NCI-H2107 (cell line): ENCODE results near the gene S1PR2.

Source experiments
- DNase-seq: peaks from one replicate; lab custom pipeline; 2025; lab: John Stamatoyannopoulos, UW

Gene S1PR2, protein sequence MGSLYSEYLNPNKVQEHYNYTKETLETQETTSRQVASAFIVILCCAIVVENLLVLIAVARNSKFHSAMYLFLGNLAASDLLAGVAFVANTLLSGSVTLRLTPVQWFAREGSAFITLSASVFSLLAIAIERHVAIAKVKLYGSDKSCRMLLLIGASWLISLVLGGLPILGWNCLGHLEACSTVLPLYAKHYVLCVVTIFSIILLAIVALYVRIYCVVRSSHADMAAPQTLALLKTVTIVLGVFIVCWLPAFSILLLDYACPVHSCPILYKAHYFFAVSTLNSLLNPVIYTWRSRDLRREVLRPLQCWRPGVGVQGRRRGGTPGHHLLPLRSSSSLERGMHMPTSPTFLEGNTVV

DNA sequence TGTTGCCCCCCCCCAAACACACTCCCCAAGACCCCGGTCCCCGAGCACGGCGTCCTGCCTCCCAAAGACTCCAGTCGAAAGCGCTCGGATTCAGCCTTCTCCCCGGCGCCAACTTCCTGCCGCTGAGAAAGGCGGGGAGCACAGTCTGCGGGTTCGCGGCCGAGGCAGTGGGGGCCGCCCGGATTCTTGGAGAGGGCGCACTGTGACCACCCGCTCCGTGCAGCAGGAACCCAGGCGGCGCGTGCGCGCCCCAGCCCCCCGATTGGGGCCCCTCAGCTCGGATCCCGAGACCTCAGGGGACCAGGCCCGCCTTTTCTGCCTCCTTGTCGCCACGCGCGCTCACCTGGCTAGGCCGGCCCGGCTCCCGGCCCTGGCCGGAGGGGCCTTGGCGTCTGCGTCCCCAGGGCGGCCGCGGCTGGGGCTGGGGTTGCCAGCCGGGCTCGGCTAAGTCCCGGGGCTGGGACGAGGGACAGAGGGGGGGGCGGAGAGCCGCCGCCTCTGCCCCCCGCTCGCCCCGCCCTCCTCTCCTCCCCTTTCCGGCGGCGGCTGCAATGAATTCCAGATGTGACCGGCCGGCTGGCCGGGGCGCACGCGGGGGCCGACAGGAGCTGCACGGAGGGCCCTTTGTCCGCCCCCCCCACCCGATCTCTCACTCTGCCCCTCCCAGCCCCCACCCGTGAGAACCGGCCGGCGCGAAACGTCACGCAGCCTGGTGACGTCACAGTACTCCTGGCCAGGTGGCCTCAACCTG is at the start of gene S1PR2:
TSS of gene S1PR2 (minus strand) at position 471 of the 751 bp plus-strand sequence. CDS start 6,426 bp downstream, outside the sequence.
- no peak for DNase-seq

DNA sequence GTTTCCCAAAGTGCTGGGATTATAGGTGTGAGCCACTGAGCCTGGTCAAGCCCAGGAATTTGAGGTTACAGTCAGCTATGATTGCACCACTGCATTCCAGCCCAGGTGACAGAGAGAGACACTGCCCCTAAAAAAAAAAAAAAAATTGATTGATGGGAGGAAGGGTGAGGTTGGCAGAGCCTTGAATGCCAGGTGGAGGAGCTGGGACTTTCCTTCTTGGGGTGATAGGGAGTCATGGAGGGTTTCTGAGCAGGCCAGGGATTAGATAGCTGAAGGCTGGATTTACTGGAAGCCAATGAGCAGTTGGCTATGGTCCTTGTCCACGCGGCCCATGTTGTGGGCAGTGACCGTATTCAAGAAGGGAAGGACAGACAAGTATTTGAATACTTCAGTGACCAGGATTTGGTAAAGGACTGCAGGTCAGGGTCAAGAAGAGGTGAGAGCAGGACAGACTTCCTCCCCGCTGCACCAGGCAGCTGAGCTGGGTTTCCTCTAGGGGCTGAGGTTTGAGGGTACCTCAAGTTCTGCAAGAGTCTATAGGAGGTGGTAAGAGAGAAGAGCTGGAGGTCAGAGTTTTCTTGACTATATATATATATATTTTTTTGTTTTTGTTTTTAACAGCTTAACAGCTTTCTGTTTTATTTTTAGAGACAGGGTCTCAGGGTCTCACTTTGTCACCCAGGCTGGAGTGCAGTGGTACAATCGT is 48.8 kb upstream of the S1PR2 start:
- no peak for DNase-seq

DNA sequence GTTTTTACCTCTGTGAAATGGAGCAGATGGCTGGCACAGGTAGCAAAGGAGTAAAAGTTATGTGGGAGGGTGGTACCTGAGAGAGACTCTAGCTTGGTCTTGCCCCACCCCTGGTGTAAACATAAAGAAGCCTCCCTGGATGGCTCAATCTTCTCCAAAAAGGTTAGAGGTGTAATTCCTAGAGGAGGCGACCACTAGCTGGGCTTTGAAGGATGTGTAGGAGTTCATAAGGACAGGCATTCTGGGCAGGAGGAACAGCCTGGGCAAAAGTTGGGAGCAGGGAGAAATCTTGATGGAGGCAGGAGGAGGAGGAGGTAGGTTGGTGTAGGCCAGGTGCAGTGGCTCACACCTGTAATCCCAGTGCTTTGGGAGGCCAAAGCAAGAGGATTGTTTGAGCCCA is 47.8 kb upstream of the S1PR2 start:
- no peak for DNase-seq

DNA sequence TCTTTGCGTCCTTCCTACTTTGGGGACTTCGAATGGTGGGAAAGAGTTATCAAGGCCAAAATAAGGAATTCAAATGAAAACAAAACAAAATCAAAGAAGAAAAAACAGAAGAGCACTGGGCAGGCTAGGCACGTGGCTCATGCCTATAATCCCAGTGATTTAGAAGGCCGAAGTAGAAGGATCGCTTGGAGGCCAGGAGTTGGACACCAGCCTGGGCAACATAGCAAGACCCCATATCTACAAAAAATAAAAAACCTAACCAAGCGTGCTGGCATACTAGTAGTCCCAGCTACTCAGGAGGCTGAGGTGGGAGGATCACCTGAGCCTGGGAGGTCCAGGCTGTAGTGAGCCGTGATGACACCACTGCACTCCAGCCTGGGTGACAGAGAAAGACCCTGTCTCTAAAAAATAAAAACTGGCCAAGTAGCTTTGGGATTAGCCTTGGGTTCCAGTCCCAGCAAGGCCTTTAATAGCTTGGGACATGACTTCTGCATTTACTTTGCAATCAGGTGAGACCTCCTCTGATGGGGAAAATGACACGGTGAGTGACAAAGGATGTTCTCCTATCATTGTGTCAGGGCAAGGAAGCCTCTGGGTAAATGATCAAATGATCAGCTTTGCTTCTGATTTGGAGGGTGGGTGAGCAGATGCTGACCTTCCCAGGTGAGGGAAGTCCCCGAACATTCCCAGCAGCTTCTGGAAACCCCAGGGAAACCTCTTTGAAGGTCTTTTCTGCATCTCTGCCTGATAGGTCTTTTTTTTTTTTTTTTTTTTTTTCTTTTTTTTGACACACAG is 46.9 kb upstream of the S1PR2 start:
- no peak for DNase-seq

DNA sequence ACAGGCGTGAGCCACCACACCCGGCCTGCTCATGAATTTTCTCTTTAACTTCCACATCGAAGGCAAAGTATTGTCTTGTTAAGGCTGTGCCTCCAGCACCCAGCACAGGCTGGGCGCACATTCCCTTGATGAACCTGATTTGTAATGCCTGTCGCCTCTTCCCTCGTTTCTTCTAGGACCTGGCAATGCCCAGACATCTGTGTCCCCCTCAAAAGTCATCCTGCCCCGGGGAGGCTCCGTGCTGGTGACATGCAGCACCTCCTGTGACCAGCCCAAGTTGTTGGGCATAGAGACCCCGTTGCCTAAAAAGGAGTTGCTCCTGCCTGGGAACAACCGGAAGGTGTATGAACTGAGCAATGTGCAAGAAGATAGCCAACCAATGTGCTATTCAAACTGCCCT is 43.5 kb upstream of the S1PR2 start:
- DNase-seq, result no peak

DNA sequence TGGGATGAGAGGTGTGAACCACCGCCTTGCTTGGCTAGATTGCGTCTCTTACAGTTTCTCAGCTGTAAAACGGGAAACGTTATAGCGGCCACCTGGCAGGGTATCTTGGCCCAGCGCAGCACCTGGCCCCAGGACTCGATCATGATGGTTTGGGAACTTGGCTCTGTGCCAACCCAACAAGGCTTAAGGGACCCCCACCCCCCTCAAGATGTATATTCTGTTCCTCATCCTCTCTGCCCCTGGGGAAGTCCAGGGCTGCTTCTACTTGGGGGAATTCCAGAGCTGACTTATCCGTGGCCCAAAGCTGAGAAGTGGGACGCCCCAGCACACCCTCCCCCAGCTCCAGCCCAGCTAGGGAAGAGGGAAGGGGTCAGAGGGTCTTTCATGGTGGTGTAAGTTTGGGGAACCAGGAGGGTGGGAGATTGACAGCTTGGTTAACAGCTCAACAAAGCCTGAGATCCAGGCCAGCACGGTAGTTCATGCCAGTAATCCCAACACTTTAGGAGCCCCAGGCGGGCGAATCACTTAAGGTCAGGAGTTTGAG is 40.5 kb upstream of the S1PR2 start:
- DNase-seq, result no peak

DNA sequence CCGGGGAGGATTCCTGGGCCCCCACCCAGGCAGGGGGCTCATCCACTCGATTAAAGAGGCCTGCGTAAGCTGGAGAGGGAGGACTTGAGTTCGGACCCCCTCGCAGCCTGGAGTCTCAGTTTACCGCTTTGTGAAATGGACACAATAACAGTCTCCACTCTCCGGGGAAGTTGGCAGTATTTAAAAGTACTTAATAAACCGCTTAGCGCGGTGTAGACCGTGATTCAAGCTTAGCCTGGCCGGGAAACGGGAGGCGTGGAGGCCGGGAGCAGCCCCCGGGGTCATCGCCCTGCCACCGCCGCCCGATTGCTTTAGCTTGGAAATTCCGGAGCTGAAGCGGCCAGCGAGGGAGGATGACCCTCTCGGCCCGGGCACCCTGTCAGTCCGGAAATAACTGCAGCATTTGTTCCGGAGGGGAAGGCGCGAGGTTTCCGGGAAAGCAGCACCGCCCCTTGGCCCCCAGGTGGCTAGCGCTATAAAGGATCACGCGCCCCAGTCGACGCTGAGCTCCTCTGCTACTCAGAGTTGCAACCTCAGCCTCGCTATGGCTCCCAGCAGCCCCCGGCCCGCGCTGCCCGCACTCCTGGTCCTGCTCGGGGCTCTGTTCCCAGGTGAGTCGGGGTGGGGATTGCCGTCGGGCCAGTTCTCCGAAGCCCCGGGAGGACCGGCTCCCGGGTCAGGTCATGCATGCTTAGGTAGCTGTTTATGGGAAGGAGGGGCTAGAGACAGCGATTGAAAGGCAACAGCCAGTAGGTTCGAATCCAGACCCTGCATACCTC is 39.7 kb upstream of the S1PR2 start, which contains the start of gene ICAM1:
TSS of gene ICAM1 (plus strand) at position 505 of the 779 bp plus-strand sequence. CDS start at position 545, 40 bp downstream.
- DNase-seq, result no peak

DNA sequence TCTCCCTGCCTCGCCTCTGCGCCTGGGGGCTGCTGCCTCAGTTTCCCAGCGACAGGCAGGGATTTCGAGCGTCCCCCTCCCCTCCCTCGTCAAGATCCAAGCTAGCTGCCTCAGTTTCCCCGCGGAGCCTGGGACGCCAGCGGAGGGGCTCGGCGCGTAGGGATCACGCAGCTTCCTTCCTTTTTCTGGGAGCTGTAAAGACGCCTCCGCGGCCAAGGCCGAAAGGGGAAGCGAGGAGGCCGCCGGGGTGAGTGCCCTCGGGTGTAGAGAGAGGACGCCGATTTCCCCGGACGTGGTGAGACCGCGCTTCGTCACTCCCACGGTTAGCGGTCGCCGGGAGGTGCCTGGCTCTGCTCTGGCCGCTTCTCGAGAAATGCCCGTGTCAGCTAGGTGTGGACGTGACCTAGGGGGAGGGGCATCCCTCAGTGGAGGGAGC is 39.1 kb upstream of the S1PR2 start:
- no peak for DNase-seq

DNA sequence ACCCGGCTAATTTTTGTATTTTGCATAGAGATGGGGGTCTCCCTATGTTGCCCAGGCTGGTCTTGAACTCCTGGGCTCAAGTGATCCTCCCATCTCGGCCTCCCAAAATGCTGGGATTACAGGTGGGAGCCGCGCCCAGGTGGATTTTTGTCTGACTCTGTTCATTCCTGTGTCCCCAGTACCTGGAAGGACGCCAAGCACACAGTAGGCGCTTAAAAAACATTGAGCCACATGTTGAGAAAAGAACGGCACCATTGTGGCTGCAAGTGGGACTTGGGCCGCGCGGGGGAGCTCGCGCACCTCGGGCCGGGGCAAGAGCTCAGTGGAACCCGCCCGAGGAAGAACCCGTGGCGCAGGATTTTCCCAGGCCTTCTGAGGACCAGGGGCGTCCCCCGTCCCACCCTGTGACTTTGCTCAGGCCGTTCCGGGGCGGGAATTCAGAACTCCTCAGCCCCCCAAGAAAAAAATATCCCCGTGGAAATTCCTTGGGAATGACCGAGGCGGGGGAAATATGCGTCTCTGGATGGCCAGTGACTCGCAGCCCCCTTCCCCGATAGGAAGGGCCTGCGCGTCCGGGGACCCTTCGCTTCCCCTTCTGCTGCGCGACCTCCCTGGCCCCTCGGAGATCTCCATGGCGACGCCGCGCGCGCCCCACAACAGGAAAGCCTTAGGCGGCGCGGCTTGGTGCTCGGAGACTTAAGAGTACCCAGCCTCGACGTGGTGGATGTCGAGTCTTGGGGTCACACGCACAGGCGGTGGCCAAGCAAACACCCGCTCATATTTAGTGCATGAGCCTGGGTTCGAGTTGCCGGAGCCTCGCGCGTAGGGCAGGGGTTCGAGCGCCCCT is 38.4 kb upstream of the S1PR2 start:
- no peak for DNase-seq

DNA sequence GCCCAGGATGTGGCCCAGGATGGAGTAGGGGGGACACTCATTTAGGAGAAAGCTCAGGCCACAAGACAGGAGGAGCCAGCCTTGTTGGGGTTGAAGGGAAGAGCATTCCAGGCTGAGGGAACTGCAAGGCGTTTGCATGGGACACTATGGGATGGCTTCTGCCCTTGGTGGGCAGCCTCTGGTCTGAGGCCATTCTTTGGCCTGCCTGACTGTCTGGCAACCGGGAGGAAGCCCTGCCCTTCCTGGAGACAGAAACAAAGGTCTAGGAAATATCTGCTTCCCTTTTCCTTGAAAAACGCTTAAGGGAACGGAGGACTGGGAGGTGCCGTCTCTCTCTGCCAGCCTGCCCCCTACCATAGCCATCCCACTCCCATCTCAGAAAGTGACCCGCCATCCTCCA is 36.9 kb upstream of the S1PR2 start:
- DNase-seq, result no peak

DNA sequence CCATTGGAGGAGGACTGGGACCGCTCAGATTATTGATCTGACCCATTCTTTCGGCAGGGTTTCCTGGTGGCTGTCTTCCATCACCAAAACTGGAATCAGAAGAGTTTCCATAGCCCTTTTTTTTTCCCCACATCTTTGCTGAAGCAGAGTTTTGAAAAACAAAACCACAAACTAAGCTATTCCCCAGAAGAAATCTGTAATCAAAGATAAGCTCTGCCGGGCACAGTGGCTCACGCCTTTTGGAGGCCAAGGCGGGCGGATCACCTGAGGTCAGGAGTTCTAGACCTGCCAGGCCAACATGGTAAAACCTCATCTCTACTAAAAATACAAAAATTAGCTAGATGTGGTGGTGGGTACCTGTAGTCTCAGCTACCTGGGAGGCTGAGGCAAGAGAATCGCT is 35.6 kb upstream of the S1PR2 start:
- no peak for DNase-seq

DNA sequence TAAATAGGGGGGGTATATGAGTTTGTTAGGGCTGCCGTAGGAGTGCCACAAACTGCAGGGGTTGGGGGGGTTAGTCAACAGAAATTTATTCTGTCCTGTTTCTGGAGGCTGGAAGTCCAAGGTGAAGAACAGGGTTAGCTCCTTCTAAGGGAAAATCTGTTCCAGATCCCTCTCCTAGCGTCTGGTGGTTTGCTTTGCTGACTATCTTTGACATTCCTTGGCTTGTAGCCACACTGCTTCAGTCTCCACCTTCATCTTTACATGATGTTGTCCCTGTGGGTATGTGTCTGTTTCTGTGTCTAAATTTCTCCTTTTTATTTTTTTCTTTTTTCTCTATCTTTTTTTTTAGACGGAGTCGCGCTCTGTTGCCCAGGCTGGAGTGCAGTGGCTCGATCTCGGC is 31.6 kb upstream of the S1PR2 start:
- DNase-seq, result no peak

DNA sequence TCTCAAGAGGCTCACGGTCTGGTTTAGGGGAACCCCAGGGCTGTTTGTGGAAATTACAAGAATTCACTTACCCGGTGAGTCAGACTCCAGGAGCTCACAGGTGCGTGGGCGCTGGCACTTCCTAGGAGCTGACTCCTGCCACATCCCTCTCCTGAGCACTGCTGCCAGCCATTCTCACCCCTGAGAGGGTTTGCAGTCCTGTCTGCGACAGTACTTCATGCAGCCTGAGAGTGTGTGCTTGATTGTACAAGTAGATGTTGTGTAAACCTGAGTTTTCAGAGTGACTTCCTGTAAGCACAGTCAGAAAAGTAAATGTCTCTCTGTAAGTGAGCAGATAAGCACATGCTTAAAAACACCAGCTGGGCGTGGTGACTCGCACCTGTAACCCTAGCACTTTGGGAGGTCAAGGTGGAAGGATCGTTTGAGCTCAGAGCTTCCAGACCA is 29.0 kb upstream of the S1PR2 start:
- DNase-seq, result no peak

DNA sequence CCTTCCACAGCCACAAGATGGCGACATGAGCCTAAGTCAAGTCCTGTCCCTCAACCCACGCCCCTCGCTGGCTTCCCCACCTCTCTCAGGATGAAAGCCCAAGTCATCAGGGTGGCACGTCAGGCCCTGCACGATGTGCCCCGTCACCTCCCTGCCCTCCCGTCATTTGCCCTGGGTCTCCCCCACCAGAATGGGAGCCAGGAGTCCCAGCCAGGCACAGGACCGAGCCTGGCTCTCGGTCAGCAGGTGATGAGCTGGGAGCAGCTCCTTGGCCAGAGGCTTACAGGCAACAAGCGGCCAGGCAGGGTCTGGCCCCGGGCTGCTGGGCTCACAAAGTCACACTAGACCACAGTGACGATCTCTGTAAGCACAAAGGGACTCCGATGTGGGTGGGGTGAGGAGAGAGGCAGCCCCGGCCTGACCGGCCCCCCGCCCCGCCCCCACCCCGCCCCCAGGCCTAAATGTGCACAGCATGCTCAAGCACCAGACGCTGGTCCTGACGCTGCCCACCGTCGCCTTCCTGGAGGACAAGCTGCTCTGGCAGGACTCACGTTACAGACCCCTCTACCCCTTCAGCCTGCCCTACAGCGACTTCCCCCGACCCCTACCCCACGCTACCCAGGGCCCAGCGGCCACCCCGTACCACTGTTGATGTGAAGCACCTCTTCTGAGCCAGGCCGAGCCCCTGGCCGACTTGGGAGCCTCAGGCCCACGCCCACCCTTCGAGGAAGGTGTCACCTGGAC is 28.2 kb upstream of the S1PR2 start:
- DNase-seq, result no peak

DNA sequence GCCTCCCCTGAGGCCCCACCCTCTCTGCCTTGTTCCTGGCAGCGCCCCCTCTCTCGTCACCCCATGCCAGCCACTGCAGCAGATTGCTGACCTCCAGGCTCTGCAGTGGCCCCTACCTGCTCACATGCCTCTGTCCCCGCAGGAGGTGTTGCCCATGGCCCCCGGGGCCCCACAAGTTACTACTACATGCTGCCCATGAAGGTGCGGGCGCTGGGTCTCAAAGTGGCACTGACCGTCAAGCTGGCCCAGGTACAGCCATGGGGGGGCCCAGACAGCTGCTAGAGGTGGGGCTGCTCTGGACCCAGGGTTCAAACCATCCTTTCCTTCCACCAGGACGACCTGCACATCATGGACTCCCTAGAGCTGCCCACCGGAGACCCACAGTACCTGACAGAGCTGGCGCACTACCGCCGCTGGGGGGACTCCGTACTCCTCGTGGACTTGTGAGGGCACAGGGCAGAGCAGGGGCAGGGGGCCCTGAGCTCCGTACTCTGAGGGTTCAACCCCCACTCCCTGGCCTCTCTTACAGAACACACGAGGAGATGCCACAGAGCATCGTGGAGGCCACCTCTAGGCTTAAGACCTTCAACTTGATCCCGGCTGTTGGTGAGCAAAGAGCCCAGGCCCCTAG is 27.1 kb upstream of the S1PR2 start:
- no peak for DNase-seq

DNA sequence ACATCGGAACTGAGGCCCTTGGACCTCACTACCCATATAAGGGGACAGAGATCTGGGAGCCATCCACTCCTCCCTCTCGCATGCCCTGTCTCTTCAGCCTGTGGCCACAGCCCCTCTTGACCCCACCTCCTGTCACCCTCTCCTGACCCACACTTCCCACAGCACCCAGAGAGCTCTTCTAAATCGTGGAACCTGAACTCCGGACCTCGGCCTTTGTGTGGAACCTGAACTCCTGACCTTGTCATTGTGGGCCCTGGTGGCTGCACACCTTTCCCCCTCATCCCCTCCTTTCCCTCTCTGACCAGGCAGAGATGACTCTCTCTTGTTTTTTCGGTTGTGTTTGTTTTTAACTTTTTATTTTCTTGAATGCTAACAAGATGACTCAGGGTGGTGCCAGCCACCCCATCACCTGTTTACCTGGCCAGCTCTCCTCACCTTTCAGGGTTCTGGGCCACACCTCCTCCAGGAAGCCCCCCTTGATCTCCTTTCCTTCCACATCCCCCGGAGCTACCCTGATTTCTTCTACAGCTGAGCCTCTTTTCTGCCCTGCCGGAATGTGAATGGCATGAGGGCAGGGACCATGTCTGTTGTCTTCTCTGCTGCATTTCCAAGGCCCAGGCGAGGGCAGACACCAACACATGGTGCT is 26.0 kb upstream of the S1PR2 start:
- no peak for DNase-seq

DNA sequence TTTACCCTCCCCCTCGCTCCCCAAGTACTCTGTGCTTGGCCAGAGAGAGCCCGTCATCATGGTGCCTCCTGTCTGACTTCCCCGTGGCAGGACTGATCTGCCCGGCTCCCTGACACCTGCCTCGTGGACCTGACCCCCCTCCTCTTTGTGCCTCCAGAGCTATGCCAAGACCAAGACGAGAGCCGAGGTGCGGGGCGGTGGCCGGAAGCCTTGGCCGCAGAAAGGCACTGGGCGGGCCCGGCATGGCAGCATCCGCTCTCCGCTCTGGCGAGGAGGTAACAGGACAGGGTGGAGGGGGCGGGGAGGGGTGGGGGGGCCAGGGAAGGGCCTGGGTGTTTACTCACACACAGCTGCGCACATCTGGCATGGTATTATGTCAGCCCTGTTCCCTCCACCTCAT is 25.4 kb upstream of the S1PR2 start:
- no peak for DNase-seq

DNA sequence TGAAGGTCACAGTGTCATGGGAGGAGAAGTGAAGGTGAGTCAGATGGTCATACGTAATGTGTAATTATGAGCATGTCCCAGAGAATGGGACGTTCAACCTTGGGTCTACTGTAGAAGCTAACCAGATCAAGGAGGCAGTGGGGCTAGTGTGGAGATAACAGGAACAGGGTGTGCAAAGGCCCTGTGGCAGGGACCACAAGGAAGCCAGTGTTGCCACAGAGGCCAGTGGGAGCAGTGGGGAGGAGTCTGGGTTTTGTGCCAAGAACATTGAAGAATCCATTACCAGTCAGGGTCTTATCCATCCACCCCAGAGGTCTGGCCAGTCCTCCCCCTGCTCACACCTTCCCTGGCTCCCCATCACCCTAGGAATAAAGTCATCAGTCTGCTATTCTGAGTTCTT is 24.2 kb upstream of the S1PR2 start:
- no peak for DNase-seq
